Measurements from ENCODE around the gene COPS9.

The COPS9 gene

DNA sequence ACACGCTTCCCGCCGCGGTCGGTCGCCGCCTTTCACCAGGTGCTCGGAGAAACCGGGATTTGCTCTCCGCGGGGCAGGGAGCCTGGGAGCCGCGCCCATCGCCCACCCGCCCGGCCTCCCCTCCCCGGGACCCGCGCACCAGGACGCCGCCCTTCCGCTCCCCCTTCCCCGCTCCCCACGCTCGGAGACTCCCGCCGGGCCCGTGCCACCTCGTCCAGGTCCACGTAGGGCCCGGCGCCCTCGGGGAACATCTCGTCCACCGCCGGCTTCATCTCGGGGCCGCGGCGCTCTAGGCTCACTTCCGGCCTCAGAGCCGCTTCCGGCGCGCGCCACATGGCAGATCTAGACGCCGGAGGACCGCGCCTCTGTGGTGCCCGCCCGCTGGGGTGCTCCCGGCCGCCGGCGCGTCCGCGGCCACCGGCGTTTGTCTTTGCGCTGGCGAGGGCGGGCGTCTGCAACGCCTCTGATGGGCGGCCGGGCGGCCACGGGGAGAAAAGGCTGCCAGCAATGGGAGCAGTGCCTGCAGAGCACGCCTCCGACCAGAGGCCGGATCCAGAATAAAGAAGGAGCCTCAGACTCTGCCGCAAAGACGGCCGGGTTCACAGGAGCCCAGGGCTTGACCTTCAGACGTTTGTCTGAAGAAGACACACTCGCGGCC is at the start of gene COPS9:
TSS of gene COPS9 (minus strand) at position 293 of the 658 bp plus-strand sequence. CDS start at position 272, 21 bp downstream.
- DNase-seq: peak; percentile 57

DNA sequence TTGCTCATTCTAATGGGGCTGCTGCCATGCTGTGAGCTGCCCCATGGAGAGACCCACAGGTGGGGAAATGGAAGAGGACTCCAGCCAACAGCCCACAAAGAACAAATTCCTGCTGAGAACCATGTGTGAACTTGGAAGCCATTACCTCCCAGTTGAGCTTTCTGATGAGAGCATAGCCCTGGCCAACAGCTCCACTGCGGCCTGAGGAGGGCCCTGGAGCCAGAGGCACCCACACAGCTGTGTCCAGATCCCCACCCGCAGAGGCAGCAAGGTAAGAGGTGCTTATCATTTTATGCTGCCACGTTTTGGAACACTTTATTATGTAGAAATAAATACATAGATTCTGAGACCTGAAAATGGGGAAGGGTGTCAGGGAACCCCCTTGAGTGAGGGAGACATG is 48.6 kb upstream of the COPS9 start:
- DNase-seq: no peak

DNA sequence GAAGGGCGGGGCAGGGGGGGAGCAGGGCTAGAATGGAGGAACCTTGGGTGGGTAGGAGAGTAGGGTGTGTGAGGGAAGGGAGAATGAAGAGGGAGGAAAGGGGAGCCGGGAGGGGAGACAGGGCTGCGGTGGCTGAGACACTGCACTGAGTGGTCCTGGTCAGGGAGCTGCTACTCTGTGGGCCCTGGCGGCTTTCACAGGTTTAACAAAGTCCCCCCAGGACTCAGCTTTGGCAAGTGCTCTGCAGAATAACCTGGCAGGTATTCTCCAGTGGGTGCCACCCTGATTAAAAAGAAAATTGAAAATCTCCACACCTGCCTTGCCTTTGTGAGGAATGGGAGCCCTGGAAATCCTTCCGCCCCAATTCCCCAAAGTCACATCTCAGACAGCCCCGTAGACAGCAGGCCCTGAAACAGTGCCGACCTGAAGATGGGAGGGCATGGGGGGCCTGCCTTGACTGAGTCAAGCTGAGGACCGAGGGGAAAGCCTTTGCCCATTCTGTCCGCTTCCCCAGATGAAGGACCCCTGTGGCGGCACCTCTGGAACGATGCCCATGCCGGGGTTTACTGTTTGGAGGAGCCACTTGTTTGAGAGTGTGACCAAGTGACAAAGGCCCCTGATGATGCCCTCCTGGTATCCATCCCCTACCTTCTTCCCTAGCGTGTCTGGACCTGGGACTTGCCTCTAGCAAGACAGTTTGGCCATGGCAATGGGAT is 47.9 kb upstream of the COPS9 start:
- no peak for DNase-seq

DNA sequence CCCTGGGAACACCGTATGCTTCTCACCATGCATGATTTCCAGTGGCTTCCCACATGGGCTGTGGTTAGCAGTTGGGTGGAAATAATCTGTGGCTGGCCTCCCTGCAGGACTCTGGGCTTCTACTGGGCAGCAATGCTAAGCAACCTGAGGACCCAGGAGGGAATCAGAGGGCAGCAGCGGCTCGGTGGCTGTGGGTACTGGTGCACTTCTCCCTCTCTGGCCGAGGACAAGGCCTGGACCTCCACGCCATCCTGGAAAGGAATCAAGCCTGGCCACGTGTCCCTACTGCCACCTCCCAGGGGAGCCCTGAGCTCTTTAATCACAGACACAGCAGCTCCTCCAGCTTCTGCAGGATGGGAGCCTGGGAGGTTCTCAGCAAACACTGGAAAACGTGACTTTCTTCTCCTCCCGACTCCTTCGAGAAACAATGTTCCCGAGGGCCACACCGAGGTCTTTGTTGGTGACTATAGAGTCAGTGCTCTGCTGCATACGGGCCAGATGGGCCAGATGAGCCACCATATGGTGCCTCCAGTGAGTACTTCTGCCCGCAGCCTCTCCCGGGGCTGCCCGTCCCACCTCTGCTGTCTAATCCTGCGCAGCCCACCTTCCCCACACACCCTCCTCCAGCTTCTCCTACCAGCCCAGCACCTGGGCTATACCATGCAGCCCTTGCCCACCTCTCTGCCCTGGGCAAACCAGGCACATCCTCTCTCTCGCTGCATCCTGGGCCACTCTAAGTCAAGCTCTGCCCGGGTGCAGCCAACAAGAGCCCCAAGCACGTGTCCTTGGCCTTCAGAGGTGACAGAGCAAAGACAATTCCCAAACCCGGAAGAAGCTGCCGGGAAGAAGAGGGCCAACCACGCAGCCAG is 47.1 kb upstream of the COPS9 start:
- no peak for DNase-seq

DNA sequence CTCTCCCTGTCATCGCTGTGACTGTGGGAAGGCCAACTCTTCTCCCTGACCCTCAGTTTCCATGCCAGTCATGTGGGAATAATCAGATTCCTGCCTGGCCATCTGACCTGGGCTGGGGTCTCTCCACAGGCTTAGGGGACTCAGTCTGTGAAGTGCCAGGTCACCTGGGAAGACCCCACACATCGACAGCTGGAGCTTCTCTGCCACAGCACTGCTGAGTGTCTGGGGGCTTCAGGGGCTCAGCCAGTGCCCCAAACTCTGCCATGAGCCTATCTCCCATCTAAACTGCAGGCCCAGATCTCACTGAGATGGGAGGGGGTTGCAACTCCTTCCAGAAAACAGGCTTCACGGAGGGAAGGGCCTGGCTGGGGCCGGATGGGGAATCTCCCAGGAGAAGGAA is 46.4 kb upstream of the COPS9 start:
- DNase-seq: no peak

DNA sequence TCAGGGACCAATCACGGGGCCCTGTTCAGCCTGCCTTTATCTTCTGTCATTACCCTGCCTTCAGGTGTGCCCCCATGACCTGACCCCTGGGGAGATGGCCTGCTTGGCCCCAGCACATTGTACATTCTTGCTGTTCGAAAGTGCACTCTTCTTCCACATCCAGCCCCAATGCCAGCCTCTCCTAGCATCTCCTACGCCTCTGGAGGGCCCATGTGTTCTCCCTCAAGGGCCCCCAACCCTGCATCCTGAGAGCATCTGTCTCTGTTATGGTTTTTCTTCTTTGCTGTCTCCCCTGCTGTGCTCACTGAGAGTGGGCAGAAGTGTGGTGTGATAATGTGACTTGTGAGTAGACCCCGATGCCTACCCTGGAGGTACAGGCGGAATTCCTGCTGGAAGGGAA is 45.9 kb upstream of the COPS9 start:
- DNase-seq: no peak

DNA sequence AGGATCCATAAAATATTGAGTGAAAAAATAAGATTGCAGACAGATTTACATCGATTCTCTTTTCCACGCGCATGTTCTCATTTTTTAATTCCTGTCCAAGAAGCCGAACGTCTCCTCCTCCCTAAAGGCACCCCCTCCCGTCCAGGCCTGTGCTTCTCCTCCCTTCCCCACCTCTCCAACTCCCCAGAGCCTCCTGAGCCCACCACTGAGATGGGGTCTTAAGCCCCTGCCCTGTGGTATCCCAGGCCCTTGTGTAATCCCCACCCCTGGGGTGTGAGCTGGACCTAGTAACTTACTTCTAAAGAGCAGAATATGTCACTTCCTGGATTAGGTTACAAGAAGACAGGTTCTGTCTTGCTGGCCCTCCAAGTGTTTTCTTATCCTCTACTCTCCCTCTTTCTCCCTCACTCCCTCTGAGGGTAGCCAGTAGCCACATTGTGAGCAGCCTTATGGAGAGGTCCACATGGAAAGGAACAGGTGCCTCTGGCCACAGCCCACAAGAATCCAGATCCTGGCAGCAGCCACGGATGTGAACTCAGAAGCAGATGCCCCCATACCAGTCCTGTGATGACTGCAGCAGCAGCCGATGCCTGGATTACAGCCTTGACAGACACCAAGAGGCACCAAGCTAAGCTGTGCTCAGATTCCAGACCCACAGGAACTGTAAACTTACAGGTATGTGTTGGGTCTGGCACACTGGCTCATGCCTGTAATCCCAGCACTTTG is 44.0 kb upstream of the COPS9 start:
- no peak for DNase-seq

DNA sequence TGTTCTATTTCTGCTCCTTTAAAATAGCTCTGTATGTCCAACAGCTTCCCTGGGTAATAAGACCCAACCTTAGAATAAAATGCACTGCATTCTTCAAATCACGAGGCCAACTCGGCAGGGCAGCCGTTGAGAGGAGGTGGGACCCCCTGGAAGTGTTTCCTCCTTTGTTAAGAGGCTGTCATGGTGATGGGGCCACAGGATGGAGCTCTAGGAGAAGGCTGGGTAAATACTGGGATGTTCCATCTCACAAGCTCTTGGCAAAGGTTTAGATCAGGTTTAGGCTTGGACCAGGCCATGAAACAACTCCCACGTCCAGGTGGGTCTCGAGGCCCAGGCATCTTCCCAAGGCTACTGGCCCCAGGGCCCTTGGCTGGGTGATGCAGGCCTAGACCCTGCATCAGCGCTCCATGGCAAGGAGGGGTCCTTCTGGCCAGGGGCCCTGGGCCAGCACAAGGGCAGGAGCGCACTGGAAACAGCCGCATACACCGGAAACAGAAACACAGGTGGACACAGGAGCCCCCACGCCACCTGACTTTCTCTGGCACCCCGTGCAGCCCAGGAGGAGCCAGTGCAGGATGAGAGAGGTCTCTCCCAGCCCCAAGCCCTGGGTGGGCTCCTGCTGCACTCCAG is 43.2 kb upstream of the COPS9 start:
- DNase-seq: no peak

DNA sequence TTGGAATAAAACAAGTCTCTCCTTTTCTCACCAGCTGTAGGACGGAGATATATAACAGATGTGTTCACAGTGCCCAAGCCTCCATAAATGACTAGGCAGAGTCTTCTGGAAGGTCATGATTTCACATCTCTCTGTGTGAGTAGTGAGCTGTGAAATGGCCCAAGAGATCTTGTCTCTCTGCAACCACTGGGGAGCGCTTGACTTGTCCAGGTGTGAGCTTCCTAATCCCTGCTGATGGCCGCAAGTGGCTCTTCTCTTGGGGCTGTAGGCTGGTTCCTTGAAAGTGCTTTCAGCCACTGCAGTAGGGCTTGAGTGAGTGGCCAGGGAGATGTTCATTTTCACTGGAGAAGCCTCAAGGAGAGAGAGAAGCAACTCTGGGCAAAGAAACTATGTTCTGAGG is 42.5 kb upstream of the COPS9 start:
- no peak for DNase-seq

DNA sequence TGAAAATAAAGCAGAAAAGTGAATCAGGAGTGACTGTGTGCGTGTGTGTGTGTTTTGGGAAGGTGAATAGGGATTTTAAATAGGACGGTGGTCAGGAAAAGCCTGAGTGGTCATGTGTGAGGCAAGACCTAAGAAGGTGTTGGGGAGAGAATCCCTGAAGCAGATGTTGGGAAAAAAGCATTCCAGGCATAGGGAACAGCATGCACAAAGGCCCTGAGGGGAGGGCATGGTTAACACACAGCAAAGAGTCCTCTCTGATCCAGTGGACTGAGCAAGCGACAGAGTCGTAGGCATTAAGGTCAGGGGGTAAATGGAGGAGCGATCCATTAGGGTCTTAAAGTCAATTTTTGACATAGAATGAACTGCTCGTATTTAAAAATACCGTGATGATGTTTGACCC is 38.4 kb upstream of the COPS9 start:
- no peak for DNase-seq

DNA sequence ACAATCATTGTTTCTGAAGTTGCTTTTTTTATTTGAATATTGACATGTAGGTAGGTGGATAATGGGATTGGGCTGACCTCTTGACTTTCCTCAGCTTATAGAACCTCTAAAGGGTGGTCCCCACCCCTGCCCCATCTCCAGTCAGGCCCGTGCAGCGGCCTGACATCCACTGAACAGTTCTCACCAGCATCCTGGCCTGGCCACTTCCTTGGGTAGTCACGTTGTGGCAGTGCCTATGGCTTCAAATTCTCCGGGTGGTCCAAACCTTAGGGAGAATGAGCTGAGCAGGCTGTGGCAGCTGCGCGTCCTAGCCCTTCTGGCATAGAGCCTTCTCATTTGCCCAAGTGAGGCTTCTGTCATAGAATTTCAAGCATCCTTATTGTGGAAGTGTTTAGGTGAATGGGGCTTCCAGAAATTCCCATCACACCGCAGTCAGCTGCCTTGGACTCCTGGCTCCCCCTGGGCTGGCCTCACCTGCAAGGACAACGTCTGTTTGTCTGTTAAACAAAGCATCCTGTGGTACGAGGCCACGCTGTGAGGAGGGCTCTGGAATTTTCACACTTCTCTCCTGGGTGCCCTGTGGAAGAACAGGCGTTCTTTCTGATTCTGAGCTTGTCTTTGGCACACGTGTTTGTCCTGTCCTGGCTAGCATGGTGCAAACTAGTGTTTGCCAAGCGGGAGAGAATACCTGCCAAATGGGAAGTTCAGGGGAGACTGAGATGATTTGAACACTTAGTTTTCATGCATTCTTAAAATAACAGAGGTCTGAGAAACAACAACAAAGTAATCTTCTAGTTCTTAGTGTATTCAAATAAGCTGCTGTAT is 36.2 kb upstream of the COPS9 start:
- no peak for DNase-seq

DNA sequence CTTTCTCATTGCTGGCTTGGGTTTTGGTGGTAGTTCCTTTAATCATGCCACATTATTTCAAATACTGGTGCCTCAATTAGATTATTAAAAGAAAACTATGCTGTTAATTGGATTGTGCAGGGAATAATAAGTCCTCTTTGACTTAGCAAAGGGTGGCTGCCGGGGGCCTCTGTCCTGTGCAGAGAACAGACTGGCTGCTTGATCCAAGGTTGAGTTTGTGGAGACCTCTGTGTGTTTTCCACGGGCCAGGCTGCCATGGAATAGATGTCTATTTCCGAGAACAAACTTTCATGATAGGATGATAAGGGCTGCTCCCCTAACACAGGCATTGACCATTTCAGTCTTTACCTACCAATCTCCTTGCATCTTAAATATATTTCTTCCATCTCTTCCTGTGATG is 34.8 kb upstream of the COPS9 start:
- no peak for DNase-seq

DNA sequence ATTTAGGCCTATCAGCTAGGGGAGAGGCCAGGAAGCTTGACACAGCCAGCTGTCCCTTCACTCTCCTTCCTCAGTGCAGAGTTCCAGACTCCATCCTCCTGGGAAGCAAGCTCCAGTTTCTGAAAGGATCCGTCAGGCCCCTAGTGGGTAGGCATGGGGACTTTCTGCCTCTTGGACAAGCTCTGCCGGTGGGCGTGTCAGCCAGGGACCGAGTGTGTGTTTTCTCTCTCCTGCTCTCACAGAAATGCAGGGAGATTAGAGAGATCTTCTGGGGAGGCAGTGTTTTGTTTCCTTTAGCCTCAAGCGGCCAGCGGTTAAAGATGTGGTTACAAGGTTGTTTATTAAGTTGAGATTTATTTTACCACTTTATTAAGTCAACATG is 34.2 kb upstream of the COPS9 start:
- DNase-seq: no peak

DNA sequence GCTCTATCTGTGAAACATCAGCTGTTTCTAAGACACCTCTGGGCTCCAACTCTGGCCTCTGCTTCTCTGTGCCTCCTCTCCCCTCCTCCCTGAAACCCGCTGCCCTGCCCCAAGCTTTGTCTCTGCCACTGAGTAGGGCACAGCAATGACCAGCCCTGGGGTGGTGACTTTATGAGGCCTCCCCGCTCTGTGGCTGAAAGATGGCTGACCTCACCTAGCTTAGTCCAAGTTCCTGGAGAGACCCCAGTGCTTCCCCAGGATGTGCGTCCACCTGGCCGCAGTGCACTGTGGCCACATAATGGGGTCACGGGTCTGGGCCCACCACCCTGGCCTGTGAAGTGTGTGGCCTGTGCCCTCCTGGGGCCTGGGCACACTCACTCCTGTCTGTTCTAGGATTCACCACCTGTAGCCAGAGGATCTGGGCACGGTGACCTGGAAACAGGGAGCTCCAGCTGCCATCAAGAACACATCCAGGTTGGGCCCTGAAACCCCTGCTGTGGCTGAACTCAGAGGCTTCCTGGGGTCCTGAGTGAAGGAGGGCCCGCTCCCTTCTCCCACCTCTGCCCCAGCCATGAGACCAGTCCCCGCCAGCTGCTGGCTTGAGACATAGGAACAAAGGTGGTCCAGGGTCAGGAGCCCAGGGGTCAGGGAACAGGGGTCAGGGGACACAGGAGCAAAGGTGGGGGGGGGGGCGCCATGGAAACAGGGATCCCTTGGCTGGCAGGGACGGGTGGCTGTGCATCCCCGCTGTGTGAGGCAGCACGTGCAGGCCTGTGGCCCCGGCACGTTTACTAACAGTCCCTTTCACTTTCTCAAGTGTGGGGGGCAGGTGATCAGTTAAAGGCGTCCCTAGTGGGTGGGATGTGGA is 33.6 kb upstream of the COPS9 start:
- DNase-seq: no peak

DNA sequence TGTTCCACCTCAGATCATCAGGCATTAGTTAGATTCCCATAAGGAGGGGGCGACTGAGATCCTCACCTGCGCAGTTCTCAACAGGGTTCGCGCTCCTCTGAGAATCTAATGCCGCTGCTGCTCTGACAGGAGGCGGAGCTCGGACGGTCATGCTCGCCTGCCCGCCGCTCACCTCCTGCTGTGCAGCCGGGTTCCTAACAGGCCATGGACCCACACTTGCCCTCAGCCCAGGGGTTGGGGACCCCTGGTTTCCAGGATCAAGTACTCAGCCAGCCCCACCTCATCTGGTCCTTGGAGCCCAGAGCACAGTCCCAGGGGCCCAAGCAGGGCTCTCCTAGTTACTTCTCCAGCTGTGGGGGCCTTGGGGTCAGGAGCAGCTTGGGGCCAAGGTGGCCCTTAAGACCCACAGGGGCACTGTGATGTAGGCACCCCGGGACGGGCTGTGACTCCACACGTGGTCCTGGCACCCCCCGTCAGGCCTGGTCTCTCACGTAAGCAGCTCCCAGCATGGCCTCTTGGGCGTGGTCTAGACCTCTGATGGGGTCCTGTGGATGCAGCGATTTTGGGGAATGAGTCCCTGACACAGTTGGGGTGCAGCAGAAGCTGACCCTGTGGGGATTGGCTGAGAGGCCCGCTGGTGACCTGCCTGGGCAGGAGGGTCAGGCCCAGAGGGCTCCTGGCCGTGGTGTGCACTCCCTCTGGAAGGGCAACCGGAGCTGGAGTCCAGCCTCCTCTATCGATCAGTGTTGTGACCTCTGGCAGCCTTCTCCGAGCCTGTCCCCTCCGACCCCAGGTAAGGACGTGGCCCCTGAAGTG is 32.6 kb upstream of the COPS9 start:
- no peak for DNase-seq

DNA sequence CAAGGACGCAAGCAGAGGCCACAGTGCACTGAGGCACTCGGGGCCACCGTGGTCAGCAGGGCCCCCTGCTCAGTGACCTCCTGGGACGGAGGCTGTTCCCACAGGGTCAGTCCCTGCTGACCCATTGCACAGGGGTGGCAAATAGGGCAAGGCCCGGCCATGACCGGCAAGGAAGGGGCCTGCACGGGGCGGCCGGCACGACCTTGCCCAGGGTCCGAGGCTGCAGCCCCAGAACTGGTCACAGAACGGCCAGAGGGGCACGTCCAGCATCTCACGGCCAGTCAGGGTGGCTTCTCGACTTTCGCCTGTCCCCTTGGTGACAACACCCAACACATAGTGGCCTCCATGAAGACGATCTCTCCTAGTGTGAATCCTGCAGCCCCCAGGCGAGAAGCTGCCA is 31.9 kb upstream of the COPS9 start:
- DNase-seq: no peak

DNA sequence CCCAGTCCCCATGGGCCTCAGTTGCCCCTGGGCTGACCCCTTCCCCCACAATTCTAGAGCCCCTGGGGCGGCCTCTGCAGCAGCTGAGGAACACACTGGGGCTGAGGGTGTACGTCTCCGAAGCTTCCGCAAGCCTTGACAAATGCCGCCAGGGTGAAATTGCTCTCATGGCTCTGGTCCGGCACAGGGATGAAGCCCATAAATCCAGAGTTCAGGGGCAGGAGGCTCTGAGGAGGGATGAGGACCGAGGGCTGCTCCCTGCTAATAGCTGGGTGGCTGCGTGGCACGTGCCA is 31.4 kb upstream of the COPS9 start:
- DNase-seq: no peak

DNA sequence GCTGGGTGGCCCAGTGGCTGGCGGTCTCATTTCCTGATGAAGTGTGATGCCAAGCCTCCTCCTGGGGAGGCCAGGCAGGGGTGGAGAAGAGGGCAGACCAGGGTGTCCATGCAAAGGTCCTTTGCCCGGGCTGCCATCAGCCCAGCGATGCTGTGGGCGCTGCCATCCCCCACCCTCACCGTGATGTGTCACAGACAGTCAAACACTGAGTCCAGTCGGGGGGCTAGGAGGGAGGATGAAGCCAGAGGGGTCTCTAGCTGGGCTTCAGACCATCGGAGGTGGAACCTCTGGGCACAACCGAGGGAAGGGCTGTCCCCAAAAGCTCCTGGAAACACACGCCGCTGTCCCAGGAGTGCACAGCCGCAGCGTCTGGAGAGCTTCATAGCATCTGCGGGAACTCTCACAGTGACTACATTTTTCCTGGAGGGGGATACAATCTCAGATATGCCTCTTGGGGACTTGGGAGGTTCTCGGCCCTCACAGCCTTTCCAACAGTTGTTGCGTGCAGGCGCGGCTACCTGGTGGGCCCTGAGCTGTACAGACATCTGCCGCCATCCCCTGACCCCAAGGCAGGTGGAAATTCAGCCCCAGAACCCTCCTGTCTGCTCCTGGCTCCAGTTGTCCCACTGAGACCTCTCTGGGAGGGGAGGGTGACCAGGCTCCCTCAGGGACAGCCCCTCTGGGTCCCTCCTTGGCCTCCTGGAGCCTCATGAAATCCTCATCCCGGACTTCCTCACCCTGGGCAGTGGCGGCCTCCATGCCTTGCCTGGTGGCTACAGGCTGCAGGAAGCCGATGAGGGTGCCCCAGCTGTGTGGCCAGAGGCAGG is 30.9 kb upstream of the COPS9 start:
- no peak for DNase-seq

DNA sequence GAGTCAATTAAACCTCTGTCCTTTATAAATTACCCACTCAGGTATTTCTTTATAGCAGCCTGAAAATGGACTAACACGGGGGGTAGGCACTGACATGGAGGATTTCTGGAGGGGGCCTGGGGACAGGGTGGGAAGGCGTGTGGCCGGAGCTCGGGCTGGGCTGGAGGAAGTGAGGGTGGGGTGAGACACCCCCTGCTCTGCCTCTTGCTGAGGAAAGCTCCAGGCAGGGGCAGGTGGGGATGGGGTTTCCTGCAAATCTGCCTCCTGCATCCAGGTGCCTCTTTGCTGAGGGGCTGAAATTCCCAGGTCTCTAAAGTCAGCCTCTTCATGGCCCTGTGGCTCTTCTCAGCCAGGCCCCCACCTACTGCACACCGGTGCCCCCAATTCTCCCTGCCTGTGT is 30.1 kb upstream of the COPS9 start:
- no peak for DNase-seq
